HFF-Myc (cell line): ENCODE results near the gene OXA1L.
"Not testable (repeated sequence)": the region's sequence is repeated elsewhere in the genome, so short reads cannot be mapped to it uniquely, and the experiment has no call there.

Experiments used
- DNase-seq: peaks from one replicate; pipeline ENCODE4 v3.0.0-alpha.2; 2011; ENCODE audit warnings: low read depth; ENCODE audit errors: extremely low read depth
- H3K4me3 ChIP-seq: replicated peaks from 2 replicates; pipeline ENCODE4 v1.5.1; 2011; ENCODE audit warnings: low read depth, mild to moderate bottlenecking, control low read depth, low read length
- CTCF ChIP-seq: IDR thresholded peaks from 2 replicates; pipeline ENCODE4 v1.5.1; 2012; ENCODE audit warnings: mild to moderate bottlenecking, low read depth, low read length, control low read depth; ENCODE audit errors: missing control alignments

Gene OXA1L

GRCh38 chr14:22776215-22776614 is 9.7 kb downstream of the OXA1L start:
- DNase-seq = no peak
- no peak for TF ChIP-seq CTCF
- no peak overlapping the region for H3K4me3 ChIP-seq

GRCh38 chr14:22776849-22777248 is 10.4 kb downstream of the OXA1L start:
- DNase-seq, H3K4me3 ChIP-seq: not testable (repeated sequence)

- no peak overlapping the region for H3K4me3 ChIP-seq
- no peak for TF ChIP-seq CTCF
- no peak for DNase-seq
Measured at GRCh38 chr14:22778084-22778483, 11.6 kb downstream of the OXA1L start.

- DNase-seq = no peak
- TF ChIP-seq CTCF = no peak
- no peak overlapping the region for H3K4me3 ChIP-seq
Measured at GRCh38 chr14:22780105-22780679, 13.7 kb downstream of the OXA1L start.

- no peak for DNase-seq
- TF ChIP-seq CTCF = no peak
- H3K4me3 ChIP-seq = no peak overlapping the region
Measured at GRCh38 chr14:22780941-22781300, 14.4 kb downstream of the OXA1L start.

GRCh38 chr14:22781301-22781991 is 15.0 kb downstream of the OXA1L start:
- TF ChIP-seq CTCF = no peak
- H3K4me3 ChIP-seq = no peak overlapping the region
- DNase-seq = no peak

GRCh38 chr14:22786685-22787084 is 20.2 kb downstream of the OXA1L start:
- TF ChIP-seq CTCF = no peak
- H3K4me3 ChIP-seq = no peak overlapping the region
- no peak for DNase-seq
